Effector memory CD4-positive, alpha-beta T cell (primary cell): Measurements from ENCODE around the gene CHRNA4.

Experiments used
- DNase-seq, 3 donors: peaks; one replicate each; pipeline ENCODE4 v3.0.0-alpha.2; 2020
- H3K27ac ChIP-seq: 2 replicates; pipeline ENCODE4 v1.7.0; 2013; ENCODE audit warnings: mild to moderate bottlenecking, low read length, moderate library complexity; ENCODE audit not compliant: insufficient read depth, poor library complexity, severe bottlenecking
- H3K27me3 ChIP-seq: replicated peaks from 2 replicates; pipeline ENCODE4 v1.7.0; 2013; ENCODE audit warnings: mild to moderate bottlenecking, low read length; ENCODE audit not compliant: insufficient read depth, control insufficient read depth, poor library complexity, severe bottlenecking
- H3K36me3 ChIP-seq: 2 replicates; pipeline ENCODE4 v1.7.0; 2013; ENCODE audit warnings: mild to moderate bottlenecking, low read length, moderate library complexity; ENCODE audit not compliant: control insufficient read depth, insufficient read depth
- H3K4me1 ChIP-seq: 2 replicates; pipeline ENCODE4 v1.7.0; 2013; ENCODE audit warnings: low read length, mild to moderate bottlenecking; ENCODE audit not compliant: control insufficient read depth, insufficient read depth, poor library complexity, severe bottlenecking
- H3K4me3 ChIP-seq: 2 replicates; pipeline ENCODE4 v1.7.0; 2013; ENCODE audit warnings: low read length, low read depth, mild to moderate bottlenecking; ENCODE audit not compliant: insufficient read depth, poor library complexity, severe bottlenecking
- H3K9me3 ChIP-seq: 2 replicates; pipeline ENCODE4 v1.7.0; 2013; ENCODE audit warnings: mild to moderate bottlenecking, low read length, moderate library complexity; ENCODE audit not compliant: control insufficient read depth

Gene CHRNA4

DNA sequence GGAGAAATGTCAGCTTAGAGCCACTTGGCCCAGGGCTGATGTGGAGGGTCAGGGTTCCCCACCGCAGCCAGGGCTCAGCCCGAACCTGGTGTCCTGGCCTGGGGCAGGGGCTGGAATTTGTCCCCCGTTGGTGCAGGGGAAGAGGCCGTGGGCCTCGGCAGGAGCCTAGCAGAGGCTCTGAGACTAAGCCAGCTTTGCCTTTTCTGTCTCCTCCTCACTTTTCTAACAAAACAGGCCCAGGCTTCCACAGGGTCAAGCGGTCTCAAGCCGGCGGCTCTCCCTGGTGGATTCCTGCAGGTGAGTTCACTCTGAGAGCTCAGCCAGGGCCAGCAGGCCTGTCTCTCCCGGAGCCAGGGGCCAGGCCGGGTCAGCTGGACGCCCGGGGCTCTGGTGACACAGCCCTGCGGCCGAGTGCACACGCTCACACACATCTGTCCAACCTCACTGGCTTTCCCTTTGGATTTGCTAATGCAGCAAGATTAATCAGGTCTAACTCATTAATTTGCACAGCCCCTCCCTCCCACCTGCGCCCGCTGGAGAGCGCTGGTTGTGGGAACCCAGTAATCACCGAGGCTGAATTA lies 2.9 kb upstream of the CHRNA4 start:
- Histone ChIP-seq H3K9me3 (no peaks in the 10 kb centered on the region), H3K4me3 (no peak overlapping the region), H3K36me3 (no peaks in the 10 kb centered on the region), H3K27ac (no peak overlapping the region), H3K27me3 (peaks cover 24% of the 10 kb centered on the region), H3K4me1 (peaks cover 5% of the 10 kb centered on the region)
- no peak for DNase-seq

DNA sequence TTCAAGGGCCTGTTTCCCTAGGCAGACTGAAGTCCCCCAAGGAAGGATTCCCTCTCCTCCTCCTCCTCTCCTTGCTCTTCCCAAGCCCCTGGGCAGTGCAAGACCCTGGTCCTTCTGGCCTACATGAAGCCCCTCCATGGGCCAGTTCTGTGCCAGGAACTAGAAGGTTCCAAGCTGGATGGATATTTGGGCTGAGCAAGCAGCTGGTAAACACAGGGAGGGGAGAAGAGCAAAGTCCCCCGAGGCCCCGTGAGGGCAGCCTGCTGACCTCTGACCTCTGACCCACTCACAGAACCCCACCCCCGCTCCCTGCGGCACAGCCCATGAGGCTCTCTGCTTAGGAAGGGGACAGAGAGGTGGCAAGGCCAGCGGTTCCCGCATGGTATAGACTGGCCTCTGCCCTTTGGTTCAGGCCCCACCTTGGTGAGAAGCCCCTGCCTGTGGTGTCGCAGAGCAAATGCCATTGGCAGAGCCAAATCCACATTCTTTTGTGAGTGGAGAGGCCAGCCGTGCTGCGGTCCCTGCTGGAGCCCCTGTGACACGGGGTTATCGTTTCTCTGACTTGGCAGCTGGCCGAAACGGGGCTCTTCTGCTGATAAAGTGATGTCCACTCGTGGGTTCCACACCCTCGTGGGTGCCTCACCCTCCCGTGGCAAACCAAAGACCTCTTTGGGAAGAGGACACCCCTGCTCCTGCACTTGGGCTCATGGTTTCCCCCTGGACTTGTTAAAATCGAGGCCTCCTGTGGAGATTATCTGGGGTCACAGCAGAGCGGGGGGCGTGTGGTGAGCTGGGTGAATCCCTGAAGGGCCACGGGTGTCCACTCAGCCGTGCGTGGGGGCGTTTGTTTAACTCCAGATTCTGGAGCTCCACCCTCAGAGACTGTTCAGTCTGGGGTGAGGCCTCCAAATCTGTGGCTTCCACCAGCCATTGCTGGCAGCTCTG lies 2.1 kb upstream of the CHRNA4 start:
- H3K27me3 ChIP-seq, result peaks cover 24% of the 10 kb centered on the region

GRCh38 chr20:63362436-63363009 lies 1.4 kb upstream of the CHRNA4 start:
- no peak overlapping the region for H3K4me3 ChIP-seq
- DNase-seq, result no peak
- H3K4me1 ChIP-seq, result peaks cover 5% of the 10 kb centered on the region
- H3K9me3 ChIP-seq, result no peaks in the 10 kb centered on the region
- no peaks in the 10 kb centered on the region for H3K36me3 ChIP-seq
- H3K27me3 ChIP-seq, result peaks cover 24% of the 10 kb centered on the region
- no peak overlapping the region for H3K27ac ChIP-seq

More for the DNA sequence above, 2.1 kb upstream of the CHRNA4 start:
- no peak overlapping the region for H3K4me3 ChIP-seq
- no peaks in the 10 kb centered on the region for H3K36me3 ChIP-seq
- DNase-seq, result no peak
- peaks cover 5% of the 10 kb centered on the region for H3K4me1 ChIP-seq
- H3K27ac ChIP-seq, result no peak overlapping the region
- H3K9me3 ChIP-seq, result no peaks in the 10 kb centered on the region

DNA sequence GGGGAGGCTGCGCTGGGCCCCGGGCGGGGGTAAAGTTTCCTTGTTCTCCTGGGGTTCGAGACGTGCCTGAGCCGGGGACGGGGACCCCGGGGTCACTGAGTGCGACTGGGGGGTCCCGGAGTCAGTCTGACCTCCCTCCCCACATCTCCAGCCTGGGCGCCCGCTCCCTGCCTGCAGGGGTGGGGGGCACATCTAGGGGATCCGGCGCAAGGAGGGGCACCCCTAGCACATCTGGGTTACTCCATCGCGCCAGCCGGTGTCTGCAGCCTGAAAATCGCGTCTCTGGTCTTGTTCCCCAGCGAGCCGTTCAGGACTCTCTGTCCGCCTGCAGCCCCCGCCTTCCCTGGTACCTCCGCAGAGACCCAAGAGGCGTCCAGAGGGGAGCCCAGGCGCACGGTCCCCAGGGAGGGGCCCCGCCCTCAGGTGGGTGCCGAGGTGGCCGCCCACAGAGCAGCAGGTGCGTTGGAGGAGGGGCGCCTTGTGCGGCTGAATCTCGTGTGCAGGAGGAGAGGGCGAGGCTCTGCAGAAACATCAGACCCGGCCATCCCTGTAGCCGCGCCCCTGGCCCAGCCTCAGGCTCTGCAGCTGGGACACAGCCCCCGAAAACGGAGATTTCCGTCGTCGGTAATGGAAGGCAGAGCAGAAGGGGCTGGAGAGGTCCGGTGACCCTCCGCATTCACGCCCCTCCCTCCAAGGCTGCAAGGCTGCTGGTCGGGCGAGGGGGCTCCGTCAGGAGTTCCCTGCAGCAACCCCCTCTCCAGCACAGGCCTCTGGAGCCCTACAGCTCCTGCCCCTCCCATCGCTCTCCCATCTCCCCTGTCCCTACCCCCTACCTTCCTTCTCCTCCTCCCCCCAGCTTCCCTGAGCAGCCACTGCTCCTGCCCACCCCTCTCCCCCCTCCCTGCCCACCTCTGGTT lies 628 bp upstream of the CHRNA4 start:
- H3K4me3 ChIP-seq, result no peak overlapping the region
- H3K4me1 ChIP-seq, result peaks cover 5% of the 10 kb centered on the region
- no peak for DNase-seq
- peaks cover 24% of the 10 kb centered on the region for H3K27me3 ChIP-seq
- no peaks in the 10 kb centered on the region for H3K9me3 ChIP-seq
- no peaks in the 10 kb centered on the region for H3K36me3 ChIP-seq
- no peak overlapping the region for H3K27ac ChIP-seq

DNA sequence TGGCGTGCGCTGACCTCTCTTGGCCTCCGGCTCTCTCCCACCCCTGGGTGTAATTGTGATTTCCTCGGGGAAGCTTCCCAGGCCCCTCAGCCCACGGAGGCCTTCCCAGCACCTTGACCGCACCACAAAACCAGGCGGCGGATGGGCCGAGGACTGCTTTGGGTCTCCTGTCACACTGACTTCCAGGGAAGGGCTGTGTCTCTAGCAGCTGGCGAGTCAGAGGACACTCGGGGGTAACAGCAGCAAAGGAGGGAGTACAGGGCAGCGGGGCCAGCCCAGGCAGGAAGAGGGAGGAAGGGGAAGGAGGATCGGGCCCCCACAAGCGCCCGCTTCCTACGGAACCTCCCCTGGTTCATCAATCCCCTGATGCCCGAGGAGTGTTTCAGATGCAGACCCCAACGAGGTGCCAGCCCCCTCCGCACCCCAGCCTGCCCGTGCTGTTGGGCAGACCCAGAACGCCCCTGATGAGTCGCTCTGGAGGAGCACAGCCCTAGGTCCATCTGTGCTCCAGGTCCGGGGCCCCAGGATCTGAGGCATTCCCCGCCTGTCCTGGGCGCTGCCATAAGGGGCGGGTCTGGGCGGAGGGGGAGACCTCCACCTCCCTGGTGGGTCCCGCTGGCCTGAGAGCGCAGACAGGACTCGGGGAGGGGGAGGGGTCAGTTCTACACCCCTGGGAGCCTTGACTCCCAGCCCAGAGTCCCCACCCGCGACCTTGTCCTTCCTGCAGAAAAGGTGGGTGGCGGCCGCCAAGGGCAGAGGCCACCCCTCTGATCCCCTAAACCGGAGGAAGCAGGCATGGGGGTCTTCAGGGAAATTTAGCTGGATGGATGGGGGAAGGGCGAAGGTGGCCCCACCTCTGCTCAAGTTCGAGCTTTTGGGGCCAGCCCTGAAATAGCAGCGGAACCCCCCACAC lies 956 bp downstream of the CHRNA4 start:
- no peak overlapping the region for H3K4me3 ChIP-seq
- no peak overlapping the region for H3K27ac ChIP-seq
- H3K4me1 ChIP-seq, result peaks cover 5% of the 10 kb centered on the region
- DNase-seq, result no peak
- no peaks in the 10 kb centered on the region for H3K36me3 ChIP-seq
- no peaks in the 10 kb centered on the region for H3K9me3 ChIP-seq
- H3K27me3 ChIP-seq, result peaks cover 24% of the 10 kb centered on the region

- H3K36me3 ChIP-seq, result no peaks in the 10 kb centered on the region
- H3K27me3 ChIP-seq, result peaks cover 20% of the 10 kb centered on the region
- peaks cover 5% of the 10 kb centered on the region for H3K4me1 ChIP-seq
- no peak overlapping the region for H3K27ac ChIP-seq
- no peaks in the 10 kb centered on the region for H3K9me3 ChIP-seq
- no peak overlapping the region for H3K4me3 ChIP-seq
- no peak for DNase-seq
These were observed 1.8 kb downstream of the CHRNA4 start for GRCh38 chr20:63359164-63359934.

GRCh38 chr20:63357921-63358905 lies 2.9 kb downstream of the CHRNA4 start:
- H3K27me3 ChIP-seq, result peaks cover 20% of the 10 kb centered on the region
- H3K9me3 ChIP-seq, result no peaks in the 10 kb centered on the region
- peaks cover 5% of the 10 kb centered on the region for H3K4me1 ChIP-seq
- no peak overlapping the region for H3K4me3 ChIP-seq
- DNase-seq, result no peak
- H3K36me3 ChIP-seq, result no peaks in the 10 kb centered on the region
- H3K27ac ChIP-seq, result no peak overlapping the region
